Heart left ventricle (tissue), 13 donors: ENCODE results near the gene MROH7.

Experiments used
- CTCF ChIP-seq, 12 donors: fragments of 200-600 bp; sonication (generic) in 4 of 12; IDR thresholded peaks; one replicate each; pipeline versions ENCODE4 v1.5.0 to v1.8.0; 2018 to 2022; ENCODE audit warnings: antibody characterized with exemption in 12 of 12, mild to moderate bottlenecking in 5 of 12
- POLR2A ChIP-seq, 2 donors: fragments of 450-650 bp; IDR thresholded peaks; one replicate each; pipeline ENCODE4 v1.6.1; 2017; ENCODE audit warnings: antibody characterized with exemption in 2 of 2, mild to moderate bottlenecking in 2 of 2, moderate library complexity in 2 of 2
- donor health status: ischemic (EF 13 %, LVEDD 7.1; RV severe dilation, severe dysfunction).
- donor health status: DM: no; HTN: yes; CAD: no.
- donor health status: DM: no; HTN: no; CAD: no.
- donor health status: ischemic (EF 25% LVEDD 6.9; RV normal size, moderate dysfunction).
- donor health status: ischemic (EF 25% LVEDD 5.7; RV mildly dilated, moderate dysfunction).
- donor health status: ischemic (EF 35%, LVEDD 5.7; RV mildly dilated, moderate dysfunction).
- donor health status: nonischemic (EF 11% LVEDD 7.7; RV severe dilation, severe dysfunction).
- donor health status: DM: yes; HTN: yes; CAD: no.
- donor health status: PGD.
- donor health status: ischemic (EF 29% LVEDD 5.4; RV normal size, mild dysfunction).
- donor health status: nonischemic (EF 23%, LVEDD 6.1; RV moderate dilation, normal function).

- TF ChIP-seq POLR2A (IDR thresholded peaks at IDR 0.05) (no peak), CTCF (IDR thresholded peaks at IDR 0.05) (no peak)
Measured at GRCh38 chr1:54709547-54710292, 68.1 kb downstream of the MROH7 start.
